Dendritic cell treated with granulocyte-macrophage colony-stimulating factor and Interleukin-4, amounts not matched to agents 40 ng/mL and 50 ng/mL, for 4 days (primary cell): Measurements from ENCODE around the gene CSF1R.
A peak's percentile ranks its signal among the peaks of the same experiment; 100 is the strongest.
"Not testable (repeated sequence)": the region's sequence is repeated elsewhere in the genome, so short reads cannot be mapped to it uniquely, and the experiment has no call there.

ENCODE experiments used
- H3K27ac Mint-ChIP-seq: one replicate; pipeline ENCODE4 v1.8.0; 2022; ENCODE audit warnings: mild to moderate bottlenecking, mixed read lengths
- H3K27me3 Mint-ChIP-seq: one replicate; pipeline ENCODE4 v1.8.0; 2022; ENCODE audit warnings: mild to moderate bottlenecking, mixed read lengths
- H3K36me3 Mint-ChIP-seq: one replicate; pipeline ENCODE4 v1.8.0; 2022; ENCODE audit warnings: low read depth, mixed read lengths
- H3K4me1 Mint-ChIP-seq: one replicate; pipeline ENCODE4 v1.8.0; 2022; ENCODE audit warnings: low read depth, mixed read lengths
- H3K4me3 Mint-ChIP-seq: one replicate; pipeline ENCODE4 v1.8.0; 2022; ENCODE audit warnings: mild to moderate bottlenecking, moderate library complexity, mixed read lengths
- H3K9me3 Mint-ChIP-seq: one replicate; pipeline ENCODE4 v1.8.0; 2022; ENCODE audit warnings: mixed read lengths
- intact Hi-C: fragments of 100-400 bp; cut with micrococcal nuclease; formaldehyde crosslinking; loops from one replicate; pipeline ENCODE4 v1.15.0; 2022

CSF1R gene

GRCh38 chr5:150057511-150057910 lies 28.8 kb downstream of the CSF1R start:
- H3K27ac Mint-ChIP-seq: peak overlapping the region; percentile 98
- peaks cover 100% of the 10 kb centered on the region for H3K36me3 Mint-ChIP-seq
- peaks cover 100% of the 10 kb centered on the region for H3K4me1 Mint-ChIP-seq
- intact Hi-C loops: no loop called here
- no peaks in the 10 kb centered on the region for H3K27me3 Mint-ChIP-seq
- H3K4me3 Mint-ChIP-seq: peak overlapping the region; percentile 10
- H3K9me3 Mint-ChIP-seq: no peaks in the 10 kb centered on the region

- intact Hi-C loops: no loop called here
- H3K27me3 Mint-ChIP-seq: no peaks in the 10 kb centered on the region
- peak overlapping the region; percentile 98 for H3K27ac Mint-ChIP-seq
- peaks cover 100% of the 10 kb centered on the region for H3K4me1 Mint-ChIP-seq
- no peaks in the 10 kb centered on the region for H3K9me3 Mint-ChIP-seq
- H3K36me3 Mint-ChIP-seq: peaks cover 100% of the 10 kb centered on the region
- no peak overlapping the region for H3K4me3 Mint-ChIP-seq
Measured at GRCh38 chr5:150057052-150057451, 29.3 kb downstream of the CSF1R start.

- Mint-ChIP-seq H3K4me1 (peaks cover 97% of the 10 kb centered on the region), H3K9me3 (no peaks in the 10 kb centered on the region), H3K4me3 (peak overlapping the region; percentile 13), H3K36me3 (peaks cover 100% of the 10 kb centered on the region), H3K27me3 (no peaks in the 10 kb centered on the region), H3K27ac (peak overlapping the region; percentile 98)
- intact Hi-C loops: no loop called here
Measured at GRCh38 chr5:150056075-150056443, 30.3 kb downstream of the CSF1R start.

GRCh38 chr5:150055326-150056074 lies 30.9 kb downstream of the CSF1R start:
- H3K4me1 Mint-ChIP-seq: peaks cover 92% of the 10 kb centered on the region
- H3K27ac Mint-ChIP-seq: peak overlapping the region; percentile 98
- peaks cover 100% of the 10 kb centered on the region for H3K36me3 Mint-ChIP-seq
- H3K27me3 Mint-ChIP-seq: no peaks in the 10 kb centered on the region
- no peaks in the 10 kb centered on the region for H3K9me3 Mint-ChIP-seq
- H3K4me3 Mint-ChIP-seq: peak overlapping the region; percentile 13
- intact Hi-C loops: no loop called here

- intact Hi-C loops: loop anchor here (5.0 kb wide), 1 partner anchor 63 kb away; no protein-coding TSS in a partner anchor
- peaks cover 91% of the 10 kb centered on the region for H3K4me1 Mint-ChIP-seq
- peak overlapping the region; percentile 98 for H3K27ac Mint-ChIP-seq
- H3K27me3 Mint-ChIP-seq: no peaks in the 10 kb centered on the region
- peaks cover 100% of the 10 kb centered on the region for H3K36me3 Mint-ChIP-seq
- H3K9me3 Mint-ChIP-seq: no peaks in the 10 kb centered on the region
- no peak overlapping the region for H3K4me3 Mint-ChIP-seq
Measured at GRCh38 chr5:150054569-150054968, 31.8 kb downstream of the CSF1R start.

GRCh38 chr5:150053713-150054392 lies 32.5 kb downstream of the CSF1R start:
- intact Hi-C loops: loop anchor here (5.0 kb wide), 1 partner anchor 63 kb away; no protein-coding TSS in a partner anchor
- Mint-ChIP-seq H3K9me3 (no peaks in the 10 kb centered on the region), H3K4me1 (peaks cover 91% of the 10 kb centered on the region), H3K27me3 (no peaks in the 10 kb centered on the region), H3K36me3 (peaks cover 100% of the 10 kb centered on the region), H3K27ac (peak overlapping the region; percentile 98), H3K4me3 (peak overlapping the region; percentile 32)

- peak overlapping the region; percentile 98 for H3K27ac Mint-ChIP-seq
Measured at GRCh38 chr5:150052956-150053712, 33.2 kb downstream of the CSF1R start.

GRCh38 chr5:150052226-150052955 lies 34.0 kb downstream of the CSF1R start:
- peaks cover 100% of the 10 kb centered on the region for H3K36me3 Mint-ChIP-seq
- H3K27me3 Mint-ChIP-seq: no peaks in the 10 kb centered on the region
- H3K9me3 Mint-ChIP-seq: no peaks in the 10 kb centered on the region
- intact Hi-C loops: loop anchor here (5.0 kb wide), 1 partner anchor 65 kb away; no protein-coding TSS in a partner anchor
- H3K4me3 Mint-ChIP-seq: peak overlapping the region; percentile 11
- H3K27ac Mint-ChIP-seq: peak overlapping the region; percentile 98
- peaks cover 86% of the 10 kb centered on the region for H3K4me1 Mint-ChIP-seq

More at GRCh38 chr5:150052956-150053712, 33.2 kb downstream of the CSF1R start:
- no peaks in the 10 kb centered on the region for H3K9me3 Mint-ChIP-seq
- peaks cover 90% of the 10 kb centered on the region for H3K4me1 Mint-ChIP-seq
- no peaks in the 10 kb centered on the region for H3K27me3 Mint-ChIP-seq
- peak overlapping the region; percentile 32 for H3K4me3 Mint-ChIP-seq
- H3K36me3 Mint-ChIP-seq: peaks cover 100% of the 10 kb centered on the region
- intact Hi-C loops: loop anchor here (5.0 kb wide), 1 partner anchor 64 kb away; no protein-coding TSS in a partner anchor

GRCh38 chr5:150051657-150052195 lies 34.6 kb downstream of the CSF1R start:
- peaks cover 100% of the 10 kb centered on the region for H3K36me3 Mint-ChIP-seq
- no peaks in the 10 kb centered on the region for H3K9me3 Mint-ChIP-seq

GRCh38 chr5:150050172-150050811 lies 36.1 kb downstream of the CSF1R start:
- peaks cover 100% of the 10 kb centered on the region for H3K36me3 Mint-ChIP-seq
- not testable (repeated sequence) for H3K9me3 Mint-ChIP-seq, H3K27me3 Mint-ChIP-seq, H3K4me3 Mint-ChIP-seq
- peak overlapping the region; percentile 98 for H3K27ac Mint-ChIP-seq
- peaks cover 72% of the 10 kb centered on the region for H3K4me1 Mint-ChIP-seq
- intact Hi-C loops: loop anchor here (5.0 kb wide), 1 partner anchor 67 kb away; no protein-coding TSS in a partner anchor

More at GRCh38 chr5:150051657-150052195, 34.6 kb downstream of the CSF1R start:
- intact Hi-C loops: loop anchor here (5.0 kb wide), 1 partner anchor 66 kb away; no protein-coding TSS in a partner anchor
- Mint-ChIP-seq H3K4me1 (peaks cover 82% of the 10 kb centered on the region), H3K27me3 (no peaks in the 10 kb centered on the region), H3K27ac (peak overlapping the region; percentile 98), H3K4me3 (peak overlapping the region; percentile 39)

GRCh38 chr5:150046031-150046430 lies 40.3 kb downstream of the CSF1R start:
- H3K27me3 Mint-ChIP-seq: no peaks in the 10 kb centered on the region
- no peaks in the 10 kb centered on the region for H3K9me3 Mint-ChIP-seq
- H3K36me3 Mint-ChIP-seq: peaks cover 99% of the 10 kb centered on the region
- peaks cover 65% of the 10 kb centered on the region for H3K4me1 Mint-ChIP-seq
- H3K4me3 Mint-ChIP-seq: no peak overlapping the region
- intact Hi-C loops: no loop called here
- no peak overlapping the region for H3K27ac Mint-ChIP-seq

- Mint-ChIP-seq H3K36me3 (peaks cover 99% of the 10 kb centered on the region), H3K27me3 (no peaks in the 10 kb centered on the region), H3K27ac (no peak overlapping the region), H3K9me3 (no peaks in the 10 kb centered on the region), H3K4me1 (peaks cover 65% of the 10 kb centered on the region), H3K4me3 (no peak overlapping the region)
- intact Hi-C loops: no loop called here
Measured at GRCh38 chr5:150045549-150045948, 40.8 kb downstream of the CSF1R start.
